Lower leg skin (tissue), 4 donors: Measurements from ENCODE around the gene SNX3. TPM values are rescaled to one million over a fixed set of nuclear protein-coding genes. Genes with fewer than 3 reads are reported as not detected.
"Not testable (repeated sequence)": the region's sequence is repeated elsewhere in the genome, so short reads cannot be mapped to it uniquely, and the experiment has no call there.

Experiments used
- DNase-seq, 2 donors: peaks; one replicate each; pipeline ENCODE4 v3.0.0-alpha.2; 2019; ENCODE audit warnings: low spot score in 2 of 2
- H3K4me3 ChIP-seq: fragments of 200-600 bp; sonication (generic); 2 replicates; pipeline ENCODE4 v1.5.1; 2017; ENCODE audit warnings: mild to moderate bottlenecking, low read depth; ENCODE audit not compliant: poor library complexity, severe bottlenecking
- CTCF ChIP-seq, 3 donors: fragments of 450-650 bp; IDR thresholded peaks; one replicate each; pipeline ENCODE4 v1.5.1; 2016; ENCODE audit warnings: antibody characterized with exemption in 3 of 3, mild to moderate bottlenecking in 3 of 3, moderate library complexity in 2 of 3
- POLR2A ChIP-seq, 2 donors: fragments of 450-650 bp; IDR thresholded peaks; one replicate each; pipeline ENCODE4 v1.6.1; 2016 to 2017; ENCODE audit warnings: antibody characterized with exemption in 2 of 2, mild to moderate bottlenecking in 1 of 2, moderate library complexity in 1 of 2
- WGBS, 2 donors: methylation state at CpG; one replicate each; pipeline ENCODE4 v1.1.5; 2018; 5-methylcytosine and 5-hydroxymethylcytosine counted together
- intact Hi-C: fragments of 100-400 bp; cut with DNase I; formaldehyde crosslinking; loops from one replicate; pipeline ENCODE4 v1.15.0; 2023; ENCODE audit warnings: low total_unique reads
- total RNA-seq, 4 donors: library from RNA; depleted of rRNA; stranded (reverse); fragments of >200 nt; gene quantifications; one replicate each; pipeline ENCODE4 v1.1.0, GENCODE V29; 2016

Gene SNX3
- total RNA-seq, 4 donors from 2014 or later = 94.6 to 127 (median 100) TPM

- no peak for TF ChIP-seq POLR2A (IDR thresholded peaks at IDR 0.05)
- TF ChIP-seq CTCF (IDR thresholded peaks at IDR 0.05) = no peak
- WGBS, 2 donors = 98% methylated on average over 1 of the region's 1 CpG
- no peak for DNase-seq
- no peak overlapping the region for H3K4me3 ChIP-seq
- intact Hi-C loops = no loop called here
Measured at GRCh38 chr6:108253241-108253640, 7.6 kb downstream of the SNX3 start.

- intact Hi-C loops = no loop called here
- no peak for DNase-seq
- H3K4me3 ChIP-seq = no peak overlapping the region
- TF ChIP-seq CTCF (IDR thresholded peaks at IDR 0.05) = no peak
- no peak for TF ChIP-seq POLR2A (IDR thresholded peaks at IDR 0.05)
- WGBS, 2 donors = 93 to 96% methylated on average over 5 of the region's 5 CpGs
Measured at GRCh38 chr6:108252055-108252454, 8.8 kb downstream of the SNX3 start.

GRCh38 chr6:108251252-108251651 lies 9.6 kb downstream of the SNX3 start:
- no peak overlapping the region for H3K4me3 ChIP-seq
- WGBS, 2 donors = 86 to 88% methylated on average over 2 of the region's 2 CpGs
- no peak for TF ChIP-seq POLR2A (IDR thresholded peaks at IDR 0.05)
- no peak for TF ChIP-seq CTCF (IDR thresholded peaks at IDR 0.05)
- intact Hi-C loops = no loop called here
- no peak for DNase-seq

- intact Hi-C loops = no loop called here
- H3K4me3 ChIP-seq = no peak overlapping the region
- TF ChIP-seq CTCF (IDR thresholded peaks at IDR 0.05) (no peak), POLR2A (IDR thresholded peaks at IDR 0.05) (no peak)
- WGBS, 2 donors = 86 to 91% methylated on average over 2 of the region's 2 CpGs
- DNase-seq = no peak
Measured at GRCh38 chr6:108250240-108250866, 10.5 kb downstream of the SNX3 start.

- intact Hi-C loops = no loop called here
- H3K4me3 ChIP-seq = no peak overlapping the region
- TF ChIP-seq POLR2A (IDR thresholded peaks at IDR 0.05) = no peak
- TF ChIP-seq CTCF (IDR thresholded peaks at IDR 0.05) = no peak
- no peak for DNase-seq
- WGBS, 2 donors = 70 to 84% methylated on average over 1 of the region's 1 CpG
Measured at GRCh38 chr6:108247965-108248536, 12.8 kb downstream of the SNX3 start.

GRCh38 chr6:108245095-108245494 lies 15.7 kb downstream of the SNX3 start:
- DNase-seq, H3K4me3 ChIP-seq, intact Hi-C loops: not testable (repeated sequence)
- WGBS, 2 donors = 98% methylated on average over 7 of the region's 7 CpGs
